Measurements from ENCODE around the gene BEST2. TPM values are rescaled to one million over a fixed set of nuclear protein-coding genes. Genes with fewer than 3 reads are reported as not detected.

The BEST2 gene
- total RNA-seq, 1 experiment from 2014 or later = 0.10 TPM

GRCh38 chr19:12799742-12800465, 48.3 kb downstream of the BEST2 start:
- intact Hi-C loops (cut with micrococcal nuclease) = loop anchor here (5.0 kb wide), 1 partner anchor 37 kb away; the partner anchor contains the start of gene MAST1
- ChIA-PET POLR2A (interaction anchor here (1.0 to 1.8 kb wide), 4 partner anchors 8 to 63 kb away, joined by 3 to 5 read pairs (median 4); partner anchors contain the start of genes GET3 and JUNB), RAD21 (ENCODE audit: low non-redundant PET in 1 of 2, low total read pairs in 2 of 2, uncharacterized antibody in 2 of 2, unreplicated experiment in 2 of 2) (no interaction called here), CTCF (interaction anchor here (0.9 to 6.4 kb wide), 2 partner anchors 23 to 40 kb away, joined by 3 to 87 read pairs; no protein-coding TSS in a partner anchor)
- ATAC-seq = no peak
- H3K27me3 ChIP-seq (ENCODE audit: insufficient read depth, low read length) = no peaks in the 10 kb centered on the region
- no peaks in the 10 kb centered on the region for H3K9me2 ChIP-seq (ENCODE audit: insufficient read depth)
- peak overlapping the region; percentile 86; the same call in 1 of the 2 replicates for H3K27ac ChIP-seq (ENCODE audit: low read depth, low read length)
- no peaks in the 10 kb centered on the region for H3K9me3 ChIP-seq (ENCODE audit: control insufficient read depth in 1 of 2, insufficient read depth in 1 of 2, low read depth in 1 of 2, low read length in 2 of 2)
- peaks cover 25% of the 10 kb centered on the region for H3K79me2 ChIP-seq (ENCODE audit: insufficient read depth, low read length)
- peaks cover 23 to 46% of the 10 kb centered on the region in 2 experiments for H3K4me1 ChIP-seq (ENCODE audit: control insufficient read depth in 1 of 2, insufficient read depth in 2 of 2, low read length in 2 of 2)
- BruUV-seq (replicated peaks) = no TSS peak
- H4K20me1 ChIP-seq (ENCODE audit: insufficient read depth) = no peaks in the 10 kb centered on the region
- peak overlapping the region; percentile 100 for H3K4me2 ChIP-seq (ENCODE audit: low read length)
- no peak for DNase-seq (ENCODE audit: low read depth, low spot score)
- no peak overlapping the region for H2AFZ ChIP-seq (ENCODE audit: low read depth, low read length, poor library complexity, severe bottlenecking)
- H3K4me3 ChIP-seq (replicated peaks in 1 of 2; ENCODE audit: low read depth in 1 of 2, low read length in 2 of 2) = peak overlapping the region; percentile 93 to 97
- H3K36me3 ChIP-seq (ENCODE audit: control insufficient read depth in 1 of 2, insufficient read depth in 2 of 2, low read length in 2 of 2) = peaks cover 4 to 19% of the 10 kb centered on the region in 2 experiments; a peak in 3 of 4 replicates
- no peak for TF ChIP-seq TCF7L2 (IDR thresholded peaks at IDR 0.05; ENCODE audit: borderline replicate concordance, extremely low read depth, insufficient read depth, insufficient read length)
- no peak for TF ChIP-seq SIN3A (IDR thresholded peaks at IDR 0.05; ENCODE audit: low read depth)
- TF ChIP-seq ELF1 (IDR thresholded peaks at IDR 0.05; ENCODE audit: borderline replicate concordance, low read depth) = no peak
- no peak for TF ChIP-seq MAX (IDR thresholded peaks at IDR 0.05)
- TF ChIP-seq SP1 (IDR thresholded peaks at IDR 0.05; ENCODE audit: low read depth) = no peak
- TF ChIP-seq RAD21 (IDR thresholded peaks at IDR 0.05; ENCODE audit: low read depth) = no peak
- no peak for TF ChIP-seq ZFX (IDR thresholded peaks at IDR 0.05)
- TF ChIP-seq ATF3 (IDR thresholded peaks at IDR 0.05) = no peak
- no peak for TF ChIP-seq ZBTB33 (IDR thresholded peaks at IDR 0.05; ENCODE audit: extremely low read depth, insufficient replicate concordance, low read length)
- TF ChIP-seq SRF (IDR thresholded peaks at IDR 0.05; ENCODE audit: low read depth) = no peak
- no peak for TF ChIP-seq FOSL1 (IDR thresholded peaks at IDR 0.05; ENCODE audit: low read depth)
- TF ChIP-seq CTCF (IDR thresholded peaks at IDR 0.05 in 2 of 3, conservative IDR thresholded peaks at IDR 0.05 in 1 of 3; ENCODE audit: borderline replicate concordance in 1 of 3, insufficient read depth in 1 of 3, low read depth in 2 of 3, low read length in 2 of 3) = no peak
- no peak for TF ChIP-seq EGR1 (IDR thresholded peaks at IDR 0.05; ENCODE audit: low read depth)
- no peak for TF ChIP-seq POLR2A (IDR thresholded peaks at IDR 0.05; ENCODE audit: borderline replicate concordance, extremely low read depth, insufficient read depth, insufficient read length)
- no peak for TF ChIP-seq EZH2phosphoT487 (IDR thresholded peaks at IDR 0.05; ENCODE audit: borderline replicate concordance)
- no peak for TF ChIP-seq POLR2AphosphoS5 (IDR thresholded peaks at IDR 0.05; ENCODE audit: low read depth, low read length)
- TF ChIP-seq CEBPB (IDR thresholded peaks at IDR 0.05; ENCODE audit: low read depth) = no peak
- TF ChIP-seq CBX3 (IDR thresholded peaks at IDR 0.05; ENCODE audit: low read depth) = no peak
- H3K9ac ChIP-seq (ENCODE audit: low read length) = peak overlapping the region; percentile 94; the same call in 1 of the 2 replicates

All from HCT116 (cell line).